ENCODE results near the gene ONECUT3.

DNA sequence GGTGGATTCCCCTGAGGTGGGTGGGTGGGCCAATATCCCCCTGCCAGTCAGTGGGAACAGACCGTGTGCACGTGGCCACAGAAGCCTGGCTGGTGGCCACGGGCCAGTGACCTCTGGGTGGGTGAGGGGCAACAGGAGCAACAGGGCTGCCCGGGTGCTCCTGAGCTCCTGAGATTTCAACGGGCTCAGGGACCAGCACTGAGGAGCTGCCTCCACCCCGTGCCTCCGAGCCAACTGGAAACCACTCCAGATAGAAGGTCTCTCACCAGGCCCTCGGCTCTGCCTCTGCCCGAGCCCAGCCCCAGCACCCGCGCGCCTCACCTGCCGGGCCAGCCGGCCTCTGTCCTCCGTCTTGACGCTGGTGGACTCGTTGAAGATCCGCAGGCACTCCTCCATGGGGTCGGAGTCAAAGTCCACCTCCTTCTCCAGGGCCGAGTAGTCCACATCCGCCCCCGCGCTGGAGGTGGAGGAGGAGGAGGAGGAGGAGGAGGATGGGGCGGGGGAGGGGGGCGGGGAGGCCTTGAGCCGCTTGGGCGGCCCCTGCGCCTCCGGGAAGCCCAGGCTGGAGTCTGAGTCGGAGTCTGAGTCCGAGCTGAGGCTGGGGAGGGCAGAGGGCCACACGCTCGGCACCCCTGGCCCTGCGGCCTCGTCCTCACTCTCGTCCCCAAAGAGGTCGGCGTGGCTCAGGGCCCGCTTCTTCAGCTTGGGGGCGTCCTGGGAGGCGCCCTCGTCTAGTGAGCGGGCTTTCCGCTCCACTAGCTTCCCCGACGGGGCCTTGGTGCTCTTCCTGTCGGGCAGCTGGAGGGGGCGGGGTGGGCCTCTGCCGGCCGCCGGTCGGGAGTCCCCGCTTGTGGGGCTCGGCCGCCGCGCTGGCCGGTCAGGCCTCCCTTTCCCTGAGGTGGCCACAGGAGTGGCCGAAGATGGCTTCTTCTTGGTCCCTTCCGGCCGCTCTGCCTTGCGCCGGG is 73.5 kb downstream of the ONECUT3 start:
- no peak for TF ChIP-seq CTCF (IDR thresholded peaks at IDR 0.05)
- no peak for TF ChIP-seq POLR2A (IDR thresholded peaks at IDR 0.05)

Measured in heart left ventricle (tissue), 13 donors.